ENCODE data around the gene PDE9A. TPM values are rescaled to one million over a fixed set of nuclear protein-coding genes. Genes with fewer than 3 reads are reported as not detected.

Gene PDE9A
- polyA plus RNA-seq, 2 of the 4 experiments (the other 2 are of a cell fraction) = 1.3 to 3.1 TPM

- TF ChIP-seq RFX5 (IDR thresholded peaks at IDR 0.05) = no peak
- no peak for TF ChIP-seq EHF (CRISPR knock-in tag; IDR thresholded peaks at IDR 0.05)
- no peak for TF ChIP-seq CHD4 (IDR thresholded peaks at IDR 0.05; ENCODE audit: borderline replicate concordance)
- TF ChIP-seq MAFK (IDR thresholded peaks at IDR 0.05; ENCODE audit: partially characterized antibody) = no peak
- TF ChIP-seq, protein P1, sequence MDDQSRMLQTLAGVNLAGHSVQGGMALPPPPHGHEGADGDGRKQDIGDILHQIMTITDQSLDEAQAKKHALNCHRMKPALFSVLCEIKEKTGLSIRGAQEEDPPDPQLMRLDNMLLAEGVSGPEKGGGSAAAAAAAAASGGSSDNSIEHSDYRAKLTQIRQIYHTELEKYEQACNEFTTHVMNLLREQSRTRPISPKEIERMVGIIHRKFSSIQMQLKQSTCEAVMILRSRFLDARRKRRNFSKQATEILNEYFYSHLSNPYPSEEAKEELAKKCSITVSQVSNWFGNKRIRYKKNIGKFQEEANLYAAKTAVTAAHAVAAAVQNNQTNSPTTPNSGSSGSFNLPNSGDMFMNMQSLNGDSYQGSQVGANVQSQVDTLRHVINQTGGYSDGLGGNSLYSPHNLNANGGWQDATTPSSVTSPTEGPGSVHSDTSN (IDR thresholded peaks at IDR 0.05) = no peak
- TF ChIP-seq, protein P2, sequence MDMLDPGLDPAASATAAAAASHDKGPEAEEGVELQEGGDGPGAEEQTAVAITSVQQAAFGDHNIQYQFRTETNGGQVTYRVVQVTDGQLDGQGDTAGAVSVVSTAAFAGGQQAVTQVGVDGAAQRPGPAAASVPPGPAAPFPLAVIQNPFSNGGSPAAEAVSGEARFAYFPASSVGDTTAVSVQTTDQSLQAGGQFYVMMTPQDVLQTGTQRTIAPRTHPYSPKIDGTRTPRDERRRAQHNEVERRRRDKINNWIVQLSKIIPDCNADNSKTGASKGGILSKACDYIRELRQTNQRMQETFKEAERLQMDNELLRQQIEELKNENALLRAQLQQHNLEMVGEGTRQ (IDR thresholded peaks at IDR 0.05) = no peak
- no peak for TF ChIP-seq CBX8 (IDR thresholded peaks at IDR 0.05)
- no peak for TF ChIP-seq BHLHE40 (IDR thresholded peaks at IDR 0.05; ENCODE audit: low read depth, low read length)
- no peak for TF ChIP-seq TFCP2L1 (CRISPR knock-in tag; IDR thresholded peaks at IDR 0.05)
- no peak for TF ChIP-seq SMC3 (IDR thresholded peaks at IDR 0.05)
- no peak for TF ChIP-seq ZNF302 (CRISPR knock-in tag; IDR thresholded peaks at IDR 0.05)
- TF ChIP-seq, protein P3, sequence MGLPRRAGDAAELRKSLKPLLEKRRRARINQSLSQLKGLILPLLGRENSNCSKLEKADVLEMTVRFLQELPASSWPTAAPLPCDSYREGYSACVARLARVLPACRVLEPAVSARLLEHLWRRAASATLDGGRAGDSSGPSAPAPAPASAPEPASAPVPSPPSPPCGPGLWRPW (IDR thresholded peaks at IDR 0.05) = no peak
- no peak for TF ChIP-seq E2F6 (IDR thresholded peaks at IDR 0.05; ENCODE audit: borderline replicate concordance, low read depth)
- no peak for TF ChIP-seq ZFP36 (IDR thresholded peaks at IDR 0.05; ENCODE audit: borderline replicate concordance, partially characterized antibody)
- TF ChIP-seq, protein P4, sequence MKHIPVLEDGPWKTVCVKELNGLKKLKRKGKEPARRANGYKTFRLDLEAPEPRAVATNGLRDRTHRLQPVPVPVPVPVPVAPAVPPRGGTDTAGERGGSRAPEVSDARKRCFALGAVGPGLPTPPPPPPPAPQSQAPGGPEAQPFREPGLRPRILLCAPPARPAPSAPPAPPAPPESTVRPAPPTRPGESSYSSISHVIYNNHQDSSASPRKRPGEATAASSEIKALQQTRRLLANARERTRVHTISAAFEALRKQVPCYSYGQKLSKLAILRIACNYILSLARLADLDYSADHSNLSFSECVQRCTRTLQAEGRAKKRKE (CRISPR knock-in tag; IDR thresholded peaks at IDR 0.05; ENCODE audit: low read depth) = no peak
- no peak for TF ChIP-seq HOXB5 (CRISPR knock-in tag; IDR thresholded peaks at IDR 0.05)
- no peak for TF ChIP-seq GATA3 (IDR thresholded peaks at IDR 0.05; ENCODE audit: borderline replicate concordance)
- no peak for TF ChIP-seq HDAC2 (IDR thresholded peaks at IDR 0.05)
- TF ChIP-seq JUN (IDR thresholded peaks at IDR 0.05) = no peak
- no peak for TF ChIP-seq RAD21 (conservative IDR thresholded peaks at IDR 0.05 in 1 of 2, IDR thresholded peaks at IDR 0.05 in 1 of 2)
- ATAC-seq = no peak
- FAIRE-seq = no peak
- 95% methylated on average over 10 of the region's 12 CpGs for WGBS (ENCODE audit: missing lambda C conversion rate)
- H3K4me2 ChIP-seq = no peak overlapping the region
- no peak overlapping the region for H3K4me3 ChIP-seq
- ChIA-PET CTCF (no interaction called here), POLR2A (no interaction called here)
- H3K4me1 ChIP-seq = no peaks in the 10 kb centered on the region
- no peaks in the 10 kb centered on the region for H3K9me3 ChIP-seq
- no peak for DNase-seq (ENCODE audit: low read depth in 1 of 2, low spot score in 1 of 2)
- H3K27ac ChIP-seq = no peak overlapping the region
Measured at GRCh38 chr21:42775123-42775522, 121.7 kb downstream of the PDE9A start.

- no peak overlapping the region for H3K4me2 ChIP-seq
- no peak overlapping the region for H3K4me3 ChIP-seq
- 85% methylated on average over 8 of the region's 13 CpGs for WGBS (ENCODE audit: missing lambda C conversion rate)
- TF ChIP-seq ZFP36 (IDR thresholded peaks at IDR 0.05; ENCODE audit: borderline replicate concordance, partially characterized antibody) = no peak
- no peak for TF ChIP-seq BCL3 (IDR thresholded peaks at IDR 0.05)
- H3K4me1 ChIP-seq = no peaks in the 10 kb centered on the region
- no peak for FAIRE-seq
- POLR2A ChIA-PET = no interaction called here
- DNase-seq (ENCODE audit: low read depth in 1 of 2, low spot score in 1 of 2) = no peak
- no peak overlapping the region for H3K27ac ChIP-seq
- no peak for ATAC-seq
- H3K9me3 ChIP-seq = no peaks in the 10 kb centered on the region
- CTCF ChIA-PET = no interaction called here
Measured at GRCh38 chr21:42775891-42776290, 122.5 kb downstream of the PDE9A start.

Data from A549 (cell line).